ENCODE measurements around the gene HTR6.
A peak's percentile ranks its signal among the peaks of the same experiment; 100 is the strongest.

The HTR6 gene

DNA sequence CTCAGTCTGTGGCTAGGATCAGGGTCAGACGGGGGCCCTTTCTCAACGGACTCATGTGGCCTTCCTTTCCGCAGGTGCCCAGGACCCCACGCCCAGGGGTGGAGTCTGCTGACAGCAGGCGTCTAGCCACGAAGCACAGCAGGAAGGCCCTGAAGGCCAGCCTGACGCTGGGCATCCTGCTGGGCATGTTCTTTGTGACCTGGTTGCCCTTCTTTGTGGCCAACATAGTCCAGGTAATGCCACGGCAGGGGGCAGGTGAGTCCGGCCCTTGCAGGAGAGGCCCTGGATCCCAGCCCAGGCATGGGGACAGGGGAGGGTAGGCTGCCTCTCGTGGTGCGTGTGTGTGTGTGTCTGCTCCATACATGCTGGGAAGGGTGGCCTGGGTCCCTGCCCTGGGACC is 13.8 kb downstream of the HTR6 start:
- TF ChIP-seq, protein P1, sequence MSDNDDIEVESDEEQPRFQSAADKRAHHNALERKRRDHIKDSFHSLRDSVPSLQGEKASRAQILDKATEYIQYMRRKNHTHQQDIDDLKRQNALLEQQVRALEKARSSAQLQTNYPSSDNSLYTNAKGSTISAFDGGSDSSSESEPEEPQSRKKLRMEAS (IDR thresholded peaks at IDR 0.05) = peak; percentile 48; the same call in 1 of the 2 replicates
- peak; percentile 67 for TF ChIP-seq TEAD4 (IDR thresholded peaks at IDR 0.05)
- TF ChIP-seq RAD21 (IDR thresholded peaks at IDR 0.05; ENCODE audit: low read depth) = no peak
- TF ChIP-seq TCF12 (IDR thresholded peaks at IDR 0.05; ENCODE audit: low read depth) = peak; percentile 85
- TF ChIP-seq NFIC (IDR thresholded peaks at IDR 0.05) = peak; percentile 86
- TF ChIP-seq CREB1 (IDR thresholded peaks at IDR 0.05; ENCODE audit: low read depth) = no peak
- peak; percentile 70 for TF ChIP-seq EP300 (IDR thresholded peaks at IDR 0.05; ENCODE audit: borderline replicate concordance)

GRCh38 chr1:19678931-19679453 is 14.3 kb downstream of the HTR6 start:
- TF ChIP-seq TCF12 (IDR thresholded peaks at IDR 0.05; ENCODE audit: low read depth) (no peak), TAF1 (IDR thresholded peaks at IDR 0.05; ENCODE audit: low read depth) (no peak), REST (IDR thresholded peaks at IDR 0.05; ENCODE audit: low read depth) (no peak), TEAD4 (IDR thresholded peaks at IDR 0.05) (no peak), RAD21 (IDR thresholded peaks at IDR 0.05; ENCODE audit: low read depth) (no peak), NFIC (IDR thresholded peaks at IDR 0.05) (no peak), YY1 (IDR thresholded peaks at IDR 0.05; ENCODE audit: low read depth) (no peak), CREB1 (IDR thresholded peaks at IDR 0.05; ENCODE audit: low read depth) (no peak), EP300 (IDR thresholded peaks at IDR 0.05; ENCODE audit: borderline replicate concordance) (no peak), FOXM1 (IDR thresholded peaks at IDR 0.05; ENCODE audit: borderline replicate concordance, low read depth) (no peak), EGR1 (IDR thresholded peaks at IDR 0.05) (no peak), CEBPB (IDR thresholded peaks at IDR 0.05) (no peak), ZBTB7A (IDR thresholded peaks at IDR 0.05; ENCODE audit: low read depth) (no peak)
- TF ChIP-seq, protein P2, sequence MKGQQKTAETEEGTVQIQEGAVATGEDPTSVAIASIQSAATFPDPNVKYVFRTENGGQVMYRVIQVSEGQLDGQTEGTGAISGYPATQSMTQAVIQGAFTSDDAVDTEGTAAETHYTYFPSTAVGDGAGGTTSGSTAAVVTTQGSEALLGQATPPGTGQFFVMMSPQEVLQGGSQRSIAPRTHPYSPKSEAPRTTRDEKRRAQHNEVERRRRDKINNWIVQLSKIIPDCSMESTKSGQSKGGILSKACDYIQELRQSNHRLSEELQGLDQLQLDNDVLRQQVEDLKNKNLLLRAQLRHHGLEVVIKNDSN (IDR thresholded peaks at IDR 0.05) = no peak
- TF ChIP-seq, protein P1 (IDR thresholded peaks at IDR 0.05) = no peak

DNA sequence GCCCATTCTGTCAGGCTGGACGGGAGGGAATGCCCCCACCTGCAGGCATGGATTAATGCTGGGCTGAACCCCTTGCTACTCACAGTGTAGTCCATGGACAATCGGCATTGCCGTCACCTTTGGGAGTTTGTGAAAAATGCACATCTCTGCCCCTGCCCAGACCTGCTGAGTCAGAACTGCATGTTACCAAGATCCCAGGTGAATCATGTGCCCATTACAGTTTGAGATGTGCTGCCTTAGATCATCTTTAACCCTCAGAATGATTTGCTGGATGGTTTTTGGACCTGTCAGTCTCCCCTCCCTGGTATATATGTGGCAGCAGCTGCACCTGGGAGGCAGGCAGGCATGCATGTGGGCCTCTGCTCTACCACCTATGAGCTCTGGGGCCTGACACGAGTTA is 15.0 kb downstream of the HTR6 start:
- TF ChIP-seq FOXM1 (IDR thresholded peaks at IDR 0.05; ENCODE audit: borderline replicate concordance, low read depth) = no peak
- TF ChIP-seq NFIC (IDR thresholded peaks at IDR 0.05) = no peak
- TF ChIP-seq RAD21 (IDR thresholded peaks at IDR 0.05; ENCODE audit: low read depth) = no peak
- TF ChIP-seq, protein P2 (IDR thresholded peaks at IDR 0.05) = no peak
- no peak for TF ChIP-seq REST (IDR thresholded peaks at IDR 0.05; ENCODE audit: low read depth)
- no peak for TF ChIP-seq EGR1 (IDR thresholded peaks at IDR 0.05)
- no peak for TF ChIP-seq TAF1 (IDR thresholded peaks at IDR 0.05; ENCODE audit: low read depth)
- no peak for TF ChIP-seq TEAD4 (IDR thresholded peaks at IDR 0.05)
- no peak for TF ChIP-seq TCF12 (IDR thresholded peaks at IDR 0.05; ENCODE audit: low read depth)
- TF ChIP-seq, protein P1 (IDR thresholded peaks at IDR 0.05) = no peak
- no peak for TF ChIP-seq CREB1 (IDR thresholded peaks at IDR 0.05; ENCODE audit: low read depth)
- no peak for TF ChIP-seq ZBTB7A (IDR thresholded peaks at IDR 0.05; ENCODE audit: low read depth)
- no peak for TF ChIP-seq YY1 (IDR thresholded peaks at IDR 0.05; ENCODE audit: low read depth)

DNA sequence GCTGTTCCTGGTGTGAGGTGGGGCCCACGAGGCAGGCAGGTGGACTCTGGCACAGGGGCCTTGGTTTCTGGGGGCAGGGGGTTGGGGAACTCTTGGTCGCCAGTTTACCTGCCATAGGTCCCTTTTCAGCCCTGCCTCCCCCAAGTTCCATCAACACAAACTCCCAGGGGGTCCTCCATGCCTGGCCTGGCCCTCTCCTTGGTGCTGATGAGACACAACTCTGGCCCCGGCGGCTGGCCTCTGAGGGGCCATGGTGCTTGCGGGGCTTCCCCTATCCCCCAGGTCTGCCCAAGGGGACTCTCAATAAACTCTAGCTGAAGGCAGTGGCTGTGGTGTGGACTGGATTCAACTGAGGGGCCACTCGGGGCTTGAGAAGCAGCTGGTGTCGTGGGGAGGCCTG is 16.0 kb downstream of the HTR6 start:
- TF ChIP-seq REST (IDR thresholded peaks at IDR 0.05; ENCODE audit: low read depth) (peak; percentile 79), EGR1 (IDR thresholded peaks at IDR 0.05) (no peak)
